ENCODE results near the gene POU3F1.
A peak's percentile ranks its signal among the peaks of the same experiment; 100 is the strongest.

The POU3F1 gene

GRCh38 chr1:38025233-38025632 is 21.4 kb downstream of the POU3F1 start:
- H3K4me3 ChIP-seq (replicated peaks in 1 of 2; ENCODE audit: low read depth in 2 of 2, low read length in 2 of 2): no peak overlapping the region
- no peak for DNase-seq (ENCODE audit: low read depth in 2 of 2)

DNA sequence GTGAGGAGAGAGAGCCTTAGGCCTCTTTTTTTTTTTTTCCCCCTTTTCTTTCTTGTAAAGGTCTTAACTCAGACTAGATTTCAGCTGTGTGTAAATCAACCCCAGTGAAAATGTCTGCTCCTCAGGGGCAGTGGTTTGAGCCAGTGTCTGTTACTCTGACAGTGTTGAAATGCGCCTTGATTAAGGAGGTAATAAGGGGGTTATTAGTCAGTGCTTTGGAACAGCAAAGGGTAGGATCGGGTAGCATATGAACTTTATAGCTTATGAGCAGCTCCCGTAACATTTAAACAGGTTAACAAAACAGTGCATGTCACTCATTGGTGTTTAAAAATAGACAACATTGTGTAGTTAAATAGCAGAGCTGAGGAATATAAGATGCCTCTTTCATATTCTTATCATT is 23.8 kb downstream of the POU3F1 start:
- TF ChIP-seq, protein P1, sequence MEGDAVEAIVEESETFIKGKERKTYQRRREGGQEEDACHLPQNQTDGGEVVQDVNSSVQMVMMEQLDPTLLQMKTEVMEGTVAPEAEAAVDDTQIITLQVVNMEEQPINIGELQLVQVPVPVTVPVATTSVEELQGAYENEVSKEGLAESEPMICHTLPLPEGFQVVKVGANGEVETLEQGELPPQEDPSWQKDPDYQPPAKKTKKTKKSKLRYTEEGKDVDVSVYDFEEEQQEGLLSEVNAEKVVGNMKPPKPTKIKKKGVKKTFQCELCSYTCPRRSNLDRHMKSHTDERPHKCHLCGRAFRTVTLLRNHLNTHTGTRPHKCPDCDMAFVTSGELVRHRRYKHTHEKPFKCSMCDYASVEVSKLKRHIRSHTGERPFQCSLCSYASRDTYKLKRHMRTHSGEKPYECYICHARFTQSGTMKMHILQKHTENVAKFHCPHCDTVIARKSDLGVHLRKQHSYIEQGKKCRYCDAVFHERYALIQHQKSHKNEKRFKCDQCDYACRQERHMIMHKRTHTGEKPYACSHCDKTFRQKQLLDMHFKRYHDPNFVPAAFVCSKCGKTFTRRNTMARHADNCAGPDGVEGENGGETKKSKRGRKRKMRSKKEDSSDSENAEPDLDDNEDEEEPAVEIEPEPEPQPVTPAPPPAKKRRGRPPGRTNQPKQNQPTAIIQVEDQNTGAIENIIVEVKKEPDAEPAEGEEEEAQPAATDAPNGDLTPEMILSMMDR (IDR thresholded peaks at IDR 0.05; ENCODE audit: low read depth, low read length): no peak
- no peak overlapping the region for H3K4me3 ChIP-seq (replicated peaks in 1 of 2; ENCODE audit: low read depth in 2 of 2, low read length in 2 of 2)
- no peak for DNase-seq (ENCODE audit: low read depth in 2 of 2)

More at GRCh38 chr1:38025233-38025632, 21.4 kb downstream of the POU3F1 start:
- TF ChIP-seq, protein P1 (IDR thresholded peaks at IDR 0.05; ENCODE audit: low read depth, low read length): no peak

GRCh38 chr1:38021969-38022368 is 24.6 kb downstream of the POU3F1 start:
- DNase-seq (ENCODE audit: low read depth in 2 of 2): no peak
- H3K4me3 ChIP-seq (replicated peaks in 1 of 2; ENCODE audit: low read depth in 2 of 2, low read length in 2 of 2): no peak overlapping the region
- TF ChIP-seq, protein P1 (IDR thresholded peaks at IDR 0.05; ENCODE audit: low read depth, low read length): no peak

- DNase-seq (ENCODE audit: low read depth in 2 of 2): no peak
- H3K4me3 ChIP-seq (replicated peaks in 1 of 2; ENCODE audit: low read depth in 2 of 2, low read length in 2 of 2): no peak overlapping the region
- TF ChIP-seq, protein P1 (IDR thresholded peaks at IDR 0.05; ENCODE audit: low read depth, low read length): no peak
These were observed 26.2 kb downstream of the POU3F1 start for GRCh38 chr1:38020396-38020795.

DNA sequence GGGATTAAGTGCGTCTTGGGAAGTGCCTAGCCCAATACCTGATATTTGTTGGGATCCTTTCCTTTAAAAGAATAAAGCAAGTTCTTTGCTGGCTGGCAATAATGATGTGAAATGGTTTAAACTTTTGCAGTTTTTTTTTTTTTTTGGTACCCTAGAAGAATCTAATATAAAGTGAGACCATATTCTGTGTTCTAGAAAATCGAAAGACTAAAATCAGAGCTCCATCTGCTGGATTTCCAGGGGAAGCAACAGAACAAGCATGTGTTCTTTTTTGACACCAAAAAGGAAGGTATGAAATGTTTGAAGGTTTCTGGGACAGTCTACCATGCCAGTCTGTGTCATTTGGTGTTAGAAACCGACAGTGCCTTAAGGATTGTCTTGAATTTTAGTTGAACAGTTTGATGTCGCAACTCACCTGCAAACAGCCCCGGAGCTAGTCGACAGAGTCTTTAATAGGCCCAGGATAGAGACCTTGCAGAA is 27.7 kb downstream of the POU3F1 start:
- H3K4me3 ChIP-seq (replicated peaks in 1 of 2; ENCODE audit: low read depth in 2 of 2, low read length in 2 of 2): no peak overlapping the region
- peak; percentile 60 to 65 for DNase-seq (ENCODE audit: low read depth in 2 of 2)
- TF ChIP-seq, protein P1 (IDR thresholded peaks at IDR 0.05; ENCODE audit: low read depth, low read length): peak; percentile 61

GRCh38 chr1:38015978-38016725 is 30.4 kb downstream of the POU3F1 start:
- peak; percentile 57 to 80 for DNase-seq (ENCODE audit: low read depth in 2 of 2)
- H3K4me3 ChIP-seq (replicated peaks in 1 of 2; ENCODE audit: low read depth in 2 of 2, low read length in 2 of 2): peak overlapping the region in 1 of 2 donors; percentile 8
- TF ChIP-seq, protein P1 (IDR thresholded peaks at IDR 0.05; ENCODE audit: low read depth, low read length): no peak
